GM19099 (cell line): ENCODE results near the gene ASCC2.

ENCODE experiments used
- POLR2A ChIP-seq: IDR thresholded peaks from 3 replicates; pipeline ENCODE4 v1.6.1; 2011; ENCODE audit warnings: low read depth; ENCODE audit not compliant: insufficient read length; ENCODE audit errors: extremely low read depth

ASCC2 gene

DNA sequence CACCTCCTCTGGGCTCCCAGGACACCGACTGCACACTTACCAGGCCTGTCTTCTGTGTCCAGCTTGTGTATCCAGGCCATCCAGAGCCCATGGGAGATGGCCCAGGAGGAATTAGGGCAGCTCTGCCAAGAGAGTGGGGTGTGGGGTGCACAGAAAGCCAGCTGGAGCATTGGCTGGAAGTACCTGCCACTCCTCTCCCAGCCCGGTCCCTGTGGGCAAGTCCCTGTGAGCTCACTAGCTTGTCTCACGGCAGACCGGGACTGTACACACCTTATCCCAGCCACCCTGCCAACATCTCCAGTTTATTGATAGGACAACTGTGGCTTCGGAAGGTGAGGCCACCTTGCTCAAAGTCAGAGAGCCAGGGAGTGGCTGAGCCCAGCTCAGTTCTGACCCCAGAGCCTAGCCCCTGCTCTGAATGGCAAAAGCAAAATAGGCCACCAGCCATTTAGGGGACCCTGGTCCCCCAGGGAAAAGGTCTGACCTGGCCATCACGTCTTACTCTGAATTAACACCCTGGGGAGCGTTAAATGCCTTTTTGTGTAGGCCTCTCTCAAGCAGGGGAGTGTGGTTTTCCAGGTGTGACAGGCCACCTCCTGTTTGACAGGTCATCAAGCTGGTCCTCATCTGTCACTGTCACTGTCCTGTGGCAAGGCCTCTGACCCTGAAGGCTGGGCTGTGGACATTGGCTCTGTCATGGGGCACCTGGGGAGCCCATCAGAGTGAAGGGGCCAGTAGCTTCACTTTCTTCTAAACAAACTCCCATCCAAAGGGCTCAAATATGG lies 55.8 kb downstream of the ASCC2 start:
- TF ChIP-seq POLR2A, result no peak

DNA sequence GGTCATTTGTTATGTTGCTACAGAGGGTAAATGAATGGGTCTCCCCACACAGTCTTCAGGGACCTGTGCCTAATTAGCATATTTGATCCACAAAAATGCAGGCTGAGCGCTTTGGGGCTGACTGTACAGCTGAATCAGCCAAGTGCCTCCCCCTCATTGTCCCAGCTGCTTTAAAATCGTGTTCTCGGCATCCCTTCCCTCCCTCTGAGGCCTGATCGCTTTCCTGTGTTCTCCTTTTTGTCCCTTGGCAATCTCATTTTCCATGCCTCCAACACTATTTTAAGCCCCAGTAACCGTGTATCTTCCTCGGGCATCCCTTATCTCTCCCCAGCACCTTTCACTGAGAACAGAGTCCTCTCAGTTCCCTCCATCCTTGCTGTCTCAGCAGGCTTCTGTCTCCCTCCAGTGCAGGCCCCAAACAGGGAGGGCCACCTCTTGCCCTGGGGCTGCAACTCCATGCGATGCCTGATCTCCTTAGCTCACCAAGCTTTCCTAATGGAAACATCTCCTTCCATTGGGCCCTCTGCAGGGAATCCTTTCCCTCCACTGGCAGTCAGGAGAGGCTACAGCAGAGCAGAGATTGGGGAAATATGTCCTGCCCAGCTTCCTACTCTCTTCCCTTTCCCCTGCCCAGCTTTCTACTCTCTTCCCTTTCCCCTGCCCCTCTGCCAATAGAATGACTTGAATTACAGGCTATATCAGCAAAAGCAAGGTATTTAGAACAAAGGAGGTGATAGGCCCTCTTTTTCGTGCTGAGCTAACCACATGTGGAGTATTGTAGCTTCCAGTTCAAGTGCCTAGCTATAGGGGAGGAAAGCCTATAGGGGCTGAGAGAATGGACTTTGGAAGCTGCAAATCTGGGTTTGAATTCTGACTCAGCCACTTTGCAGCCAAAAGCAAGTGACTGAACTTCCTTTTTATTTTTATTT lies 57.1 kb downstream of the ASCC2 start:
- TF ChIP-seq POLR2A, result no peak

DNA sequence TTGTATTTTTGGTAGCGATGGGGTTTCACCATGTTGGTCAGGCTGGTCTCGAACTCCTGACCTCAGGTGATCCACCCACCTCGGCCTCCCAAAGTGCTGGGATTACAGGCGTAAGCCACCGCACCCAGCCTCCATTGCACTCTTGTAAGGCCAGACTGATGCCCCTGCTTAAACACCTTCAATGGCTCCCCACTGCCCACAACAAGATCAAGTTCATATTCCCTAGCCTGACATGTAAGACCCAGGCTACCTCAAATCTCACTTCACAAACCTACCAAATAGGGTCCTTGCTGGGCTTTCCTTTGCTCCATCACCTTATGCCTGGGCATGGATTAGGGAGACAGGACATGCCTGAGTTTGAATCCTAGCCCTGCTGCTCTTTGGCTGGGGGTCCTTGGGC lies 57.9 kb downstream of the ASCC2 start:
- TF ChIP-seq POLR2A, result no peak

DNA sequence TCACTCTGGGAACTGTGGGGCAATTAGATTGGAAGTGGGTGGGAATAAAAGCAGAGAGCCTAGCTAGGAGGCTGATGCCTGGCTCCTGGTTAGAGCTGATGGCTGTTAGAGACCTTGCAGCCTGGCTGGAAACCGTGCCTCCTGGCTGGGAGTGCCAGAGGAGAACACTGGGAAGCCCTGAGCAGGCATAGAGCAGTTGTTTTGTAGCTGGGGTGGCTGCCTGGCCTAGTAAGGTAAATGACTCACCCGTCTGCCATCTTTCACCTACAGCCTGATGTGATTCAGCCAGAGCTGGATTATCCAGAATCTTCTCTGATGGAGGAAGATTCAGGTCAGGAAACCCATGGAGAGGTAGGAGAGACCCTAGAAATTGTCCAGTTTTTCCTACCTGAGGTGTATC lies 64.8 kb downstream of the ASCC2 start:
- no peak for TF ChIP-seq POLR2A

DNA sequence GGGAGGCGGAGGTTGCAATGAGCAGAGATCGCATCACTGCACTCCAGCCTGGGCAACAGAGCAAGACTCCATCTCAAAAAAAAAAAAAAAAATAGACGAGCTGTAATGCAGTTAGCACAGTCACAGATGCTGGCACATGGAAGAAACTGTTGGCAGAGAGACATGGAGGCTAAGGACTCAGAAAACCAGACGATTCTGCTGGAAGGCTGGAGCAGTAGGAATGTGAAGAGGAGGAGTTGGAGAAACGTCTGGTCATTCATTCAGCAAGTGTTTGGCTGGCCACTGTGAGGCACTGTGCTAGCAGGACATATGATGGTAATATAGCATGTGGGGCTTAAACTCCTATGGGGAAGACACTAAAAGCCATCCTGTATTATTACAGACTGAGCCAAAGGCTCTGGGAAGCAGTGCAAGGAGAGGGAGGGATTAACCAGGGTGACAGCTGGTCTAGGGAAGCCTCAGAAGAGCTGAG lies 65.9 kb downstream of the ASCC2 start:
- no peak for TF ChIP-seq POLR2A

DNA sequence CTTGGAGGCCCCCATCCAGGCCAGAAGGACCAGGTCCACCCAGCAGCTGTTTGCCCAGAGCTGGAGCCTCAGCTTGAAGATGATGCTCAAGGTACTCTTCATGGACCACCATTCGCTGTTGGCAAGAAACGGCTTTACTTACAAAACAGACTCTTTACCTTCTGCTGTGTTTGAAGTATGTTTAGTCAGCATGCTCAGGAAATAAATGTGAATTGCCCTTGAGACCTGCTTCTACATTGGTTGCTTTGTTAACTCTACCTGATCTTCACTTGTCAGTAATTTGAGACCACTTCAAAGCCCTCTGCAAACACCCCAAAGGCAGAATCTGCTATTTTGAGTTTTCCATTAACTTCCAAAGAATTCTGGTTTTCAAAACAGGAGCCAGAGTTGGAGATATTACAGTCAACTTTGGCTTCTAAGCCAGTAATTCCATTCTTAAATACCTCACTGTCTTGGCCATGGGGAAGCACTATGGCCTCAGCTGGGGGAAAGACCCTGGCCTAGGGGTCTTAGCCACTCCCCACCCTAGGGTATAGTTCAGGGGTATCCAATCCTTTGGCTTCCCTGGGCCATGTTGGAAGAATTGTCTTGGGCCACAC lies 68.3 kb downstream of the ASCC2 start:
- TF ChIP-seq POLR2A, result no peak

DNA sequence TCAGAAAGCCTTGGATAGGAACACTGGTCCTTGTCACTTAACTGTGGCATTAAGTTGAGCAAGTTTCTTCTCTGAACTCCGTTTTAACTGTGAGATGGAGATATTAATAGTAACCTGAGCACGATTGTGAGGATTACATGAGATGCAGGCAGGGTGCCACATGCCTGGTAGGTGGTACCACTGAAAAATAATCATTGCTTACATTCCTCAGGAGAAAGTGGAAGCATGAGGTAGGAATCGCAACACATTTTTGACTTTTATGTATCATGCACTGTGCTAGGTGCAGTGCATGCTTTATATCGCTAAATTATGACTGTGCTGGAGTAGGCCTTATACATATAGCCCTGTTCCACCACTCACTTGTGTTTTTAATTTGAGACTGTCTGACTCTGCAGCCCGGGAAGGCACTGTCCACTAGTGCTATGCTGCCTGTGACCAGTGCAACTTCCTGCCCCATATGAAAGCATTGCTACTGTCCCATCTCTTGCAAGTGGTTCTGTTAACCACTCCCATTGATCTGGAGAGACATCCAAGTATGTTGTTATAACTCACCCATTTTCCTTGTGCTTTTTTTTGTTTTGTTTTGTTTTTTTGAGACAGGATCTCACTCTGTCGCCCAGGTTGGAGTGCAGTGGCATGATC lies 69.9 kb downstream of the ASCC2 start:
- no peak for TF ChIP-seq POLR2A

DNA sequence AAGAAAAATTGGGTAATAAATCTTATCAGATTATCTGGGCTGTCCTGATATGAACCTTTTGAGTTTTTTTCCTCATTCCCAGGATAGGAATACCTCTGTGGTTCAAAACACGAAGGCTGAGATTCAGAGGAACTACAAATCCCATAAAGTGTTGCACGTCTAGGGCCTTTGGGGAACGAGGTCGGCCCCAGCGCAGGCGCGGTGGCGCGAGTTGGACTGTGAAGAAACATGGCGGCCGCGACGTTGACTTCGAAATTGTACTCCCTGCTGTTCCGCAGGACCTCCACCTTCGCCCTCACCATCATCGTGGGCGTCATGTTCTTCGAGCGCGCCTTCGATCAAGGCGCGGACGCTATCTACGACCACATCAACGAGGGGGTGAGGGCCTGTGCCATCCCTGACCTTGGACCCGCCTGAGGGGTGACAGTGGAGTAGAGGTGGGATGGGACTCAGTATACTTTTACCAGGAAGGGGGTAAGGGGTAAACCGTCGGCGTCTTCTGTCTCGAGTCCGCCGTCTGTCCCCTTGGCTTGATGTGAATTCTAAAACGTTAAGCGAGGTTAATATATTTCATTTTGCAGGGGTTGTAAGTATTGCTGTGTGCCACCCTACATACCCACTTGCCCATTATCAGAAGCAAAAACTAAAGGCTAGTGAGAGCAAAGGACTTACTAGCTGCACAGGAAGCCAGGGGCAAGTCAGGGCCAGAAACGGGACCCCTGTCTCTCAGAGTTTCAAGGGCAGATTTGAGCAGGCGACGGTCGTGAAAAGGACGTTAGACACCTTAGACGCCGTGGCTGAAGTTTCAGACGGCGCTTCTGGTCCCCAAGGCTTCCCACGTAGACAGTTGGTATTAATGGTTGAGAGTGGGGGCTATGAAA lies 70.7 kb downstream of the ASCC2 start, which contains the start of gene UQCR10:
TSS of gene UQCR10 (plus strand) at position 199 of the 881 bp plus-strand sequence. CDS start at position 229, 30 bp downstream.
- peak; percentile 86 for TF ChIP-seq POLR2A

DNA sequence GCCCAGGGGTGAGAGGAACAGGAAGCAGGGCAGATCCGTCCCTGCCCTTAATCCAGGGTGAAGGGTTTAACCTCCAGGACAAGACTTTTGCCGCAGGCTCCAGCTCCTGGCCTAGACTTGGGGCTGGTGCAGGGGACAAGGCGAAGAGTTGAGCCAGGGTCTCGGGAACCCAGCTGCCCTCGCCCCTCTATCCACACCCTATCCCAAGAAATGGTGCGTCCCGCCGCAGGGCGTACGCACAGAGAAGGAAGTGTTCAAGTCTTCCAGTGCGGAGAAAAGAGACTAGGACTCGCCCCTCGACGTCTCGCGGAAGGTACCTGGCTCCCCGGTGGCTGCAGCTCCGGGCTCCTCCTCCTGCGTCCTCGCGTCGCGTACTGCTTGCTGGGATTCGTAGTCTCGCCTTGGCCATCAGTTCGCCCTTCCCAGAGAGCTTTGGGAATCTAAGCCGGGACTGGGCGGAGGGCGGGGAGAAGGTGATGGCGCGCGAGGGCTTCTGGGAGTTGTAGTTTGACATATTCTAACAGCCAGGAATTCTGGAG lies 71.4 kb downstream of the ASCC2 start, which contains the start of gene ZMAT5:
TSS of gene ZMAT5 (minus strand) at position 376 of the 539 bp plus-strand sequence. CDS start 18,463 bp downstream, outside the sequence.
- peak; percentile 75 for TF ChIP-seq POLR2A

DNA sequence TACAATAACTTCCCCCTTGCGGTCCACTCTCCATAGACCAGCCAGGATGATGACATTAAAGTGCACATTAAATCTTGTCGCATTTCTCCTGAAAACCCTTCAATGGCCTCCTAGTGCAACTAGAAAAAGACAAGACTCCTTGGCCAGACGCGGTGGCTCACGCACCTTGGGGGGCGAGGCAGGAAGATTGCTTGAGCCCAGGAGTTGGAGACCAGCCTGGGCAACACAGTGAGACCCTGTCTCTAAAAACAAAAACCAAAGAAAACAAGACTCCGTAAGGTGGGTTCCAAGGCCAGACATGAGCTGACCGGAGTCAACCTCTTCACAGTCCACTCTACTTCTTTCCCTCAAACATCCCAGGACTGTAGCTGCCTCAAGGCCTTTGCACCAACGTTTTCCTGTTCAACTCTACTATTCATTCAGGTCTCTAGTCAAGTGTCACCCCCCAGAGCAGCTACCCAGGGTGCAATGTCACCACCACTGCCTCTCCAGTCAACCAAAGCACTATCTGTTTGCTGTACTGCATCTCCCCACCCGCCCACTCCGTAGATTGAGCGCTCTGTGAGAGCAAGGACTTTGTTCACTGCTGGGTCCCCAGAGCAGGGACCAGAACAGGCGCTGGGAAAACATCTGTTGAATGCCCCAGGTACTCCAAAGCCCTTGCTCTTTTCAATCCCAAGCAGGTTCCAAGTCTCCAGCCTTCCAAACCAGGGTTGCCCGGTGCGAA lies 72.0 kb downstream of the ASCC2 start:
- no peak for TF ChIP-seq POLR2A

DNA sequence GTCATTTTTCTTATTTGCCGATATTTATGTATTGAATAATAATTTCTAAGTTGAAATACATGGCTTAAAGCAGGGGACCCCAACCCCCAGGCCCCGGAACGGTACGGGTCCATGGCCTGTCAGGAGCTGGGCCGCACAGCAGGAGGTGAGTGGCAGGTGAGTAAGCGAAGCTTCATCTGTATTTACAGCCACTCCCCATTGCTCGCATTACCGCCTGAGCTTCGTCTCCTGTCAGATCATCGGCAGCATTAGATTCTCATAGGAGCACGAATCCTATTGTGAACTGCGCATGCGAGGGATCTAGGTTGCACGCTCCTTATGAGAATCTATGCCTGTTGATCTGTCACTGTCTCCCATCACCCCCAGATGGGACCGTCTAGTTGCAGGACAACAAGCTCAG lies 75.8 kb downstream of the ASCC2 start:
- TF ChIP-seq POLR2A, result no peak

DNA sequence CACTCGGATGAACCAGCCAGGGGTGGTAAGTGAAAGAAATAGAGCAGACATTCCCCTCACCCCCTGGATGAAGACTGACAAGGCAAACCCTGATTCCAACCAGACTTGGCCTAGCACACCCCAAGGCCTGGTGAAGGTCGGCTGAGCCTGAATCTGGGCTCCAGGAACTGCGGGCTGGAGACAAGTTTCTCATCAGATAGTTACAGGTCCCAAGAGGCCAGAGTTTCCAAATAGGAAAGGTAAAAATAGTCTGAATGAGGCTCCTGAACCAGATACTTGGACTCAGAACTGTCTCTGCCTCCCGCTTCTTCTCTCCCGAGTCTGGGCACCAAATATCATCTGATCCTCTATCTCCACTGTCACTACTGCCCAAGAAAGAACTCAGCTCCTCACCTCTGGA lies 79.1 kb downstream of the ASCC2 start:
- TF ChIP-seq POLR2A, result no peak
